HG03575 (cell line): Measurements from ENCODE around the gene DDAH1.
"Not testable (repeated sequence)": the region's sequence is repeated elsewhere in the genome, so short reads cannot be mapped to it uniquely, and the experiment has no call there.

ENCODE experiments used
- ATAC-seq: cut with Tn5 transposase; IDR thresholded peaks from one replicate; pipeline ENCODE4 v1.9.1; 2021; ENCODE audit not compliant: unreplicated experiment, insufficient number of reproducible peaks, low FRiP score; ENCODE audit errors: extremely low read depth

Gene DDAH1

GRCh38 chr1:85465099-85465785 lies at the start of gene DDAH1:
Gene DDAH1, minus strand, starts transcription at chr1:85465159. Its CDS starts 114 bp downstream, at chr1:85465045.
- no peak for ATAC-seq

- ATAC-seq, result not testable (repeated sequence)
Observed at GRCh38 chr1:85513998-85514397, 49.0 kb upstream of the DDAH1 start.

- no peak for ATAC-seq
Observed at GRCh38 chr1:85504417-85504816, 39.5 kb upstream of the DDAH1 start.

GRCh38 chr1:85502625-85503083 lies 37.7 kb upstream of the DDAH1 start:
- no peak for ATAC-seq

GRCh38 chr1:85502171-85502570 lies 37.2 kb upstream of the DDAH1 start:
- ATAC-seq, result no peak

GRCh38 chr1:85501355-85501898 lies 36.5 kb upstream of the DDAH1 start:
- no peak for ATAC-seq

- ATAC-seq, result no peak
Observed at GRCh38 chr1:85496941-85497582, 32.1 kb upstream of the DDAH1 start.

- ATAC-seq, result no peak
Observed at GRCh38 chr1:85495556-85495955, 30.6 kb upstream of the DDAH1 start.

GRCh38 chr1:85494904-85495266 lies 29.9 kb upstream of the DDAH1 start:
- ATAC-seq, result no peak

- no peak for ATAC-seq
Observed at GRCh38 chr1:85494074-85494903, 29.3 kb upstream of the DDAH1 start.

- ATAC-seq, result no peak
Observed at GRCh38 chr1:85490270-85490985, 25.5 kb upstream of the DDAH1 start.

GRCh38 chr1:85488126-85488525 lies 23.2 kb upstream of the DDAH1 start:
- no peak for ATAC-seq

GRCh38 chr1:85485516-85485915 lies 20.6 kb upstream of the DDAH1 start:
- no peak for ATAC-seq

- no peak for ATAC-seq
Observed at GRCh38 chr1:85484716-85485115, 19.8 kb upstream of the DDAH1 start.

GRCh38 chr1:85484264-85484663 lies 19.3 kb upstream of the DDAH1 start:
- ATAC-seq, result no peak

- ATAC-seq, result no peak
Observed at GRCh38 chr1:85481688-85482087, 16.7 kb upstream of the DDAH1 start.

GRCh38 chr1:85480566-85480965 lies 15.6 kb upstream of the DDAH1 start:
- no peak for ATAC-seq

- no peak for ATAC-seq
Observed at GRCh38 chr1:85479491-85479890, 14.5 kb upstream of the DDAH1 start.

- no peak for ATAC-seq
Observed at GRCh38 chr1:85478366-85478765, 13.4 kb upstream of the DDAH1 start.
